Cortex of kidney (tissue), 1 donor: ENCODE measurements around the gene NAA20.

Source experiments
- DNase-seq: peaks from one replicate; lab custom pipeline; 2025; lab: John Stamatoyannopoulos, UW

Gene NAA20

GRCh38 chr20:20017001-20017843 is at the start of gene NAA20:
NAA20 (plus strand) TSS chr20:20017362; CDS start chr20:20017397, 35 bp downstream.
- DNase-seq, result peak; percentile 29

GRCh38 chr20:19967445-19967844 is 49.7 kb upstream of the NAA20 start:
- DNase-seq, result no peak

GRCh38 chr20:19968028-19968427 is 49.1 kb upstream of the NAA20 start:
- DNase-seq, result no peak

GRCh38 chr20:19968466-19969073 is 48.6 kb upstream of the NAA20 start:
- no peak for DNase-seq

GRCh38 chr20:19969106-19969505 is 48.1 kb upstream of the NAA20 start:
- DNase-seq, result no peak

- no peak for DNase-seq
These were observed 47.5 kb upstream of the NAA20 start for GRCh38 chr20:19969507-19970255.

GRCh38 chr20:19970256-19970765 is 46.9 kb upstream of the NAA20 start:
- DNase-seq, result no peak

GRCh38 chr20:19971116-19971515 is 46.0 kb upstream of the NAA20 start:
- no peak for DNase-seq

- no peak for DNase-seq
These were observed 43.1 kb upstream of the NAA20 start for GRCh38 chr20:19973961-19974629.

- DNase-seq, result peak; percentile 10
These were observed 42.3 kb upstream of the NAA20 start for GRCh38 chr20:19974630-19975435.

GRCh38 chr20:19975436-19975799 is 41.7 kb upstream of the NAA20 start:
- DNase-seq, result no peak

- peak; percentile 7 for DNase-seq
These were observed 41.3 kb upstream of the NAA20 start for GRCh38 chr20:19975901-19976300.

GRCh38 chr20:19976595-19977372 is 40.4 kb upstream of the NAA20 start:
- DNase-seq, result no peak

GRCh38 chr20:19977373-19977770 is 39.8 kb upstream of the NAA20 start:
- DNase-seq, result no peak

- no peak for DNase-seq
These were observed 38.5 kb upstream of the NAA20 start for GRCh38 chr20:19978511-19979210.

GRCh38 chr20:19981031-19981451 is 36.1 kb upstream of the NAA20 start:
- DNase-seq, result no peak

- DNase-seq, result no peak
These were observed 30.7 kb upstream of the NAA20 start for GRCh38 chr20:19986419-19986818.

- DNase-seq, result no peak
These were observed 30.1 kb upstream of the NAA20 start for GRCh38 chr20:19987046-19987445.

GRCh38 chr20:19990850-19991249 is 26.3 kb upstream of the NAA20 start:
- DNase-seq, result no peak

GRCh38 chr20:19991308-19991707 is 25.9 kb upstream of the NAA20 start:
- no peak for DNase-seq
